NT2/D1 (cell line): ENCODE measurements around the gene PRKN.

Source experiments
- YY1 ChIP-seq: IDR thresholded peaks from 2 replicates; pipeline ENCODE4 v1.6.1; 2011; ENCODE audit not compliant: insufficient read length, insufficient read depth
- ZNF274 ChIP-seq: IDR thresholded peaks from 2 replicates; pipeline ENCODE4 v1.6.1; 2011; ENCODE audit warnings: mild to moderate bottlenecking, low read depth, low read length

- TF ChIP-seq ZNF274 (no peak), YY1 (no peak)
These were observed 701.5 kb downstream of the PRKN start for GRCh38 chr6:162026031-162026430.
